Glutamatergic neuron (in vitro differentiated cells): Measurements from ENCODE around the gene UQCC3. TPM values are rescaled to one million over a fixed set of nuclear protein-coding genes. Genes with fewer than 3 reads are reported as not detected.
"Not testable (repeated sequence)": the region's sequence is repeated elsewhere in the genome, so short reads cannot be mapped to it uniquely, and the experiment has no call there.

Experiments
- DNase-seq: peaks from one replicate; pipeline ENCODE4 v3.0.0; 2022
- H3K27ac Mint-ChIP-seq: one replicate; pipeline ENCODE4 v1.8.0; 2020; ENCODE audit warnings: mild to moderate bottlenecking, mixed read lengths, inconsistent platforms; ENCODE audit not compliant: unreplicated experiment
- H3K27me3 Mint-ChIP-seq: one replicate; pipeline ENCODE4 v1.8.0; 2020; ENCODE audit warnings: mild to moderate bottlenecking, moderate library complexity, mixed read lengths, inconsistent platforms; ENCODE audit not compliant: unreplicated experiment
- H3K36me3 Mint-ChIP-seq: one replicate; pipeline ENCODE4 v1.8.0; 2020; ENCODE audit warnings: mild to moderate bottlenecking, mixed read lengths, inconsistent platforms; ENCODE audit not compliant: unreplicated experiment
- H3K4me1 Mint-ChIP-seq: one replicate; pipeline ENCODE4 v1.8.0; 2020; ENCODE audit warnings: mild to moderate bottlenecking, low read depth, mixed read lengths, inconsistent platforms; ENCODE audit not compliant: unreplicated experiment
- H3K4me3 Mint-ChIP-seq: one replicate; pipeline ENCODE4 v1.8.0; 2020; ENCODE audit warnings: mild to moderate bottlenecking, mixed read lengths, inconsistent platforms; ENCODE audit not compliant: unreplicated experiment
- H3K9me3 Mint-ChIP-seq: one replicate; pipeline ENCODE4 v1.8.0; 2020; ENCODE audit warnings: mild to moderate bottlenecking, moderate library complexity, mixed read lengths, inconsistent platforms; ENCODE audit not compliant: unreplicated experiment
- total RNA-seq: library from RNA; stranded (reverse); fragmentation: NEBNext Ultra II Directional; extraction: Animal tissue kit (Norgen Biotek cat#: 25700); gene quantifications from one replicate; pipeline ENCODE4 v1.2.1, GENCODE V29; 2021; ENCODE audit not compliant: unreplicated experiment
- TF ChIP-seq, protein P1 (sequence below): fragments of 200-600 bp; sonication (generic); IDR thresholded peaks from one replicate; pipeline ENCODE4 v1.5.0; 2021; ENCODE audit not compliant: partially characterized antibody, unreplicated experiment

The UQCC3 gene
- total RNA-seq, 1 donor from 2014 or later: 5.7 TPM

GRCh38 chr11:62648185-62648966, 23.1 kb upstream of the UQCC3 start:
- Mint-ChIP-seq H3K27me3 (peaks cover 9% of the 10 kb centered on the region), H3K27ac (no peak overlapping the region), H3K4me1 (peaks cover 15% of the 10 kb centered on the region), H3K4me3 (no peak overlapping the region), H3K9me3 (peaks cover 10% of the 10 kb centered on the region), H3K36me3 (no peaks in the 10 kb centered on the region)
- DNase-seq: no peak
- TF ChIP-seq, protein P1, sequence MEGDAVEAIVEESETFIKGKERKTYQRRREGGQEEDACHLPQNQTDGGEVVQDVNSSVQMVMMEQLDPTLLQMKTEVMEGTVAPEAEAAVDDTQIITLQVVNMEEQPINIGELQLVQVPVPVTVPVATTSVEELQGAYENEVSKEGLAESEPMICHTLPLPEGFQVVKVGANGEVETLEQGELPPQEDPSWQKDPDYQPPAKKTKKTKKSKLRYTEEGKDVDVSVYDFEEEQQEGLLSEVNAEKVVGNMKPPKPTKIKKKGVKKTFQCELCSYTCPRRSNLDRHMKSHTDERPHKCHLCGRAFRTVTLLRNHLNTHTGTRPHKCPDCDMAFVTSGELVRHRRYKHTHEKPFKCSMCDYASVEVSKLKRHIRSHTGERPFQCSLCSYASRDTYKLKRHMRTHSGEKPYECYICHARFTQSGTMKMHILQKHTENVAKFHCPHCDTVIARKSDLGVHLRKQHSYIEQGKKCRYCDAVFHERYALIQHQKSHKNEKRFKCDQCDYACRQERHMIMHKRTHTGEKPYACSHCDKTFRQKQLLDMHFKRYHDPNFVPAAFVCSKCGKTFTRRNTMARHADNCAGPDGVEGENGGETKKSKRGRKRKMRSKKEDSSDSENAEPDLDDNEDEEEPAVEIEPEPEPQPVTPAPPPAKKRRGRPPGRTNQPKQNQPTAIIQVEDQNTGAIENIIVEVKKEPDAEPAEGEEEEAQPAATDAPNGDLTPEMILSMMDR: no peak

DNA sequence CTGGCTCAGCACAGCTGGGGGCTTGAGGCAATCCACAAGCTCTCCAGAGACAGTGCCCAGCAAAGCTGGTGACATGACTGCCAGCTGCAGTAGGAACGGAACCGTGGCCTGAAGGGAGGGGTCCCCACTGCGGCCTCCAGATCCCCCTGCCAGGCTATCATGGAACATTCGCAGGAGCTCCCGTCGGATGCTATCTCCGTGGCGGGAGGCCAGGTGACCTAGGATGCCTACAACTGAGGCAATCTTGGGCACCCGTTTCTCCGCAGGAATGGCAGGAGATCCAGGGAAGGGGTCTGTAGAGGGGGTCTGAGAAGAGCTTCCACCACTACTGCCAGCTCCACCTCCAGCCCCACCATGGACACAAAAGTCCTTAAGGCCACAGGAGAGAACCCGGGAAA, 22.5 kb upstream of the UQCC3 start:
- Mint-ChIP-seq H3K4me1 (peaks cover 15% of the 10 kb centered on the region), H3K4me3 (no peak overlapping the region), H3K36me3 (no peaks in the 10 kb centered on the region), H3K9me3 (peaks cover 13% of the 10 kb centered on the region), H3K27me3 (peaks cover 9% of the 10 kb centered on the region), H3K27ac (no peak overlapping the region)
- TF ChIP-seq, protein P1: no peak
- no peak for DNase-seq

- H3K4me1 Mint-ChIP-seq: peaks cover 15% of the 10 kb centered on the region
- DNase-seq: no peak
- no peak overlapping the region for H3K4me3 Mint-ChIP-seq
- no peaks in the 10 kb centered on the region for H3K36me3 Mint-ChIP-seq
- peaks cover 9% of the 10 kb centered on the region for H3K27me3 Mint-ChIP-seq
- no peak overlapping the region for H3K27ac Mint-ChIP-seq
- peaks cover 13% of the 10 kb centered on the region for H3K9me3 Mint-ChIP-seq
- TF ChIP-seq, protein P1: no peak
Observed at GRCh38 chr11:62649486-62649885, 22.0 kb upstream of the UQCC3 start.

- H3K4me3 Mint-ChIP-seq, H3K36me3 Mint-ChIP-seq, DNase-seq, H3K27me3 Mint-ChIP-seq, H3K27ac Mint-ChIP-seq: not testable (repeated sequence)
- H3K9me3 Mint-ChIP-seq: peaks cover 13% of the 10 kb centered on the region
- peaks cover 12% of the 10 kb centered on the region for H3K4me1 Mint-ChIP-seq
Observed at GRCh38 chr11:62650283-62650682, 21.2 kb upstream of the UQCC3 start.

DNA sequence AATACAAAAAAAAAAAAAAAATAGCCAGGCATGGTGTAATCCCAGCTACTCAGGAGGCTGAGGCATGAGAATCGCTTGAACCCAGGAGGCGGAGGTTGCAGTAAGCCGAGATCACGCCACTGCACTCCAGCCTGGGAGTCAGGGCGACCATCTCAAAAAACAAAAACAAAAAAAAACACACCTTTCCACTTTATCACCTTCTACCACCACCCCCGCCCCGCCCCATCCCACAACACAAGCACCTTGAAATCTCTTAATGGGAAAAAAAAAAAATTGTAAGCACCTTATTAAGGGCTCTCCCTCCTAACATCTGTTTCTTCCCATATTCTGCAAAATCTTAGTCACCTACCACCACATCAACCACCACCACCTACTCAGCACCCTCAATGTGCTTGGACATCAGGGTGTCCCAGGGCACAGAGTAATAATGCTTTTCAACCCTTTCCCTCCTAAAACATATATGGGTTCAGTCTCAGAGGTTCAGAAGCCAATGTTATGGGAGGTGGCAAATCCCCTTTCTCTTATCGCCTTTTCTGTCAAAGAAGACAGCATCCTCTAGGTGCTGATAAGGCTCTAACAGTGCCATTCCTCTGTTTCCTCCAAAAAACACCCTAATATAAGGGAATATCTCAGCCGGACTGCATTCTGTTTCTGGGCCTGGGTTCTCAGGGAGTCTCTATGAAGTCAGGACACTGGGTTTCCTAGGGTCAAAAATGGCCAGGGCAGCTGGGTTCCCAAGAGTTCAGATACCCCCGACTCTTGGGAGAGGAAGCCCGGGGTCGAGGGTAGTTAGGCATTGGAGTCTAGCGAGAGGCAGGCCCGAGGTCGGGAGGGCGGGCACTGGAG, 19.1 kb upstream of the UQCC3 start:
- Mint-ChIP-seq H3K27me3 (peaks cover 3% of the 10 kb centered on the region), H3K9me3 (peaks cover 6% of the 10 kb centered on the region), H3K4me3 (peak overlapping the region; percentile 96), H3K36me3 (no peaks in the 10 kb centered on the region), H3K4me1 (peaks cover 5% of the 10 kb centered on the region), H3K27ac (peak overlapping the region; percentile 89)
- DNase-seq: no peak
- TF ChIP-seq, protein P1: no peak
